Upper lobe of left lung (tissue), 4 donors: ENCODE measurements around the gene FBL.

Source experiments
- CTCF ChIP-seq, 6 experiments: fragments of 450-650 bp in 4 of 6; fragments of 200-600 bp in 2 of 6; sonication (generic) in 2 of 6; IDR thresholded peaks; one replicate each; pipeline ENCODE4 v1.5.1; 2016 to 2019; ENCODE audit warnings: antibody characterized with exemption in 6 of 6
- EP300 ChIP-seq, 4 donors: sonication (generic); formaldehyde crosslinking; IDR thresholded peaks; one replicate each; pipeline ENCODE4 v1.5.1; 2017; ENCODE audit warnings: antibody characterized with exemption in 4 of 4, control low read depth in 2 of 4
- POLR2A ChIP-seq, 4 donors: fragments of 450-650 bp; IDR thresholded peaks; one replicate each; pipeline ENCODE4 v1.5.1; 2016 to 2017; ENCODE audit warnings: antibody characterized with exemption in 4 of 4, mild to moderate bottlenecking in 2 of 4

- TF ChIP-seq CTCF (IDR thresholded peaks at IDR 0.05) = no peak
- no peak for TF ChIP-seq POLR2A (IDR thresholded peaks at IDR 0.05)
- TF ChIP-seq EP300 (IDR thresholded peaks at IDR 0.05) = no peak
Measured at GRCh38 chr19:39841041-39841440, 5.1 kb downstream of the FBL start.
